OCI-LY7 (cell line): ENCODE measurements around the gene TMEM218. TPM values are rescaled to one million over a fixed set of nuclear protein-coding genes. Genes with fewer than 3 reads are reported as not detected.

Experiments
- BruUV-seq: library from RNA; stranded (reverse); fragments of 400-500 nt; replicated peaks from 2 replicates; lab custom pipeline; 2021; lab: Mats Ljungman, UMichigan
- CTCF ChIA-PET: fragments of 300-600 bp; sonication (Branson Sonifier 250); formaldehyde crosslinking; loops from one replicate; lab custom pipeline; 2022; ENCODE audit warnings: antibody characterized with exemption; ENCODE audit not compliant: unreplicated experiment; lab: Charles Lee
- POLR2A ChIA-PET: fragments of 300-600 bp; sonication (Branson Sonifier 250); formaldehyde crosslinking; loops from one replicate; lab custom pipeline; 2022; ENCODE audit warnings: antibody characterized with exemption; lab: Charles Lee
- DNase-seq: peaks from one replicate; pipeline ENCODE4 v3.0.0-alpha.2; 2015; ENCODE audit warnings: low spot score
- H2AFZ ChIP-seq: fragments of 200-600 bp; sonication (generic), shearing (Covaris generic); 2 replicates; pipeline ENCODE4 v1.6.1; 2014; ENCODE audit warnings: mild to moderate bottlenecking, antibody characterized with exemption, low read length, moderate library complexity
- H3K27ac ChIP-seq: fragments of 200-600 bp; sonication (generic); 2 replicates; pipeline ENCODE4 v1.5.1; 2014; ENCODE audit warnings: mixed run types, low read depth, mild to moderate bottlenecking, moderate library complexity, low read length, inconsistent platforms; ENCODE audit not compliant: poor library complexity, severe bottlenecking
- H3K36me3 ChIP-seq: fragments of 200-600 bp; sonication (generic); 2 replicates; pipeline ENCODE4 v1.6.1; 2014; ENCODE audit warnings: mild to moderate bottlenecking, antibody characterized with exemption, low read length, moderate library complexity, mixed read lengths; ENCODE audit not compliant: insufficient read depth
- H3K4me1 ChIP-seq: fragments of 200-600 bp; sonication (generic); 2 replicates; pipeline ENCODE4 v1.5.1; 2014; ENCODE audit warnings: mild to moderate bottlenecking, low read length; ENCODE audit not compliant: insufficient read depth, poor library complexity, severe bottlenecking
- H3K4me2 ChIP-seq: fragments of 200-600 bp; sonication (generic); 2 replicates; pipeline ENCODE4 v1.6.1; 2014; ENCODE audit warnings: mild to moderate bottlenecking, low read length
- H3K4me3 ChIP-seq: fragments of 200-600 bp; sonication (generic); 2 replicates; pipeline ENCODE4 v1.5.1; 2014; ENCODE audit warnings: mild to moderate bottlenecking, low read depth, low read length; ENCODE audit not compliant: poor library complexity, severe bottlenecking
- H3K79me2 ChIP-seq: fragments of 200-600 bp; sonication (generic); 2 replicates; pipeline ENCODE4 v1.6.1; 2016; ENCODE audit warnings: low read depth, mild to moderate bottlenecking, low read length, moderate library complexity, mixed read lengths; ENCODE audit not compliant: insufficient read depth
- H3K9me2 ChIP-seq: fragments of 200-600 bp; sonication (generic); 2 replicates; pipeline ENCODE4 v1.6.1; 2016; ENCODE audit warnings: mild to moderate bottlenecking, low read length, mixed read lengths; ENCODE audit not compliant: insufficient read depth
- H3K9me3 ChIP-seq: fragments of 200-600 bp; sonication (generic); 2 replicates; pipeline ENCODE4 v1.6.1; 2014; ENCODE audit warnings: mild to moderate bottlenecking, mixed run types, low read length, mixed read lengths
- H4K20me1 ChIP-seq: fragments of 200-600 bp; sonication (generic); 2 replicates; pipeline ENCODE4 v1.6.1; 2014; ENCODE audit warnings: mild to moderate bottlenecking, antibody characterized with exemption, low read length, moderate library complexity, mixed read lengths; ENCODE audit not compliant: insufficient read depth
- EZH2phosphoT487 ChIP-seq: fragments of 200-600 bp; sonication (generic); IDR thresholded peaks from 2 replicates; pipeline ENCODE4 v1.6.1; 2018; ENCODE audit warnings: low read depth, borderline replicate concordance, mild to moderate bottlenecking, mixed run types, antibody characterized with exemption, low read length, moderate library complexity, mixed read lengths
- intact Hi-C: fragments of 100-400 bp; cut with micrococcal nuclease; formaldehyde crosslinking; loops from one replicate; pipeline ENCODE4 v1.10.0; 2022; ENCODE audit not compliant: unreplicated experiment
- total RNA-seq, 2 experiments: library from RNA; depleted of rRNA in 1 of 2; stranded (reverse); fragments of >200 nt in 1 of 2; shearing (Covaris generic) in 1 of 2; gene quantifications; 2 replicates each; pipeline ENCODE4 v1.2.3, GENCODE V29; 2014 to 2022
- TF ChIP-seq, protein P1 (sequence below): fragments of 200-600 bp; sonication (generic); conservative IDR thresholded peaks from 2 replicates; pipeline ENCODE4 v1.5.1; 2014; ENCODE audit warnings: mild to moderate bottlenecking, antibody characterized with exemption, low read length, moderate library complexity, mixed read lengths

TMEM218 gene
- total RNA-seq, 2 experiments from 2014 or later: 24.4 to 28.1 TPM

DNA sequence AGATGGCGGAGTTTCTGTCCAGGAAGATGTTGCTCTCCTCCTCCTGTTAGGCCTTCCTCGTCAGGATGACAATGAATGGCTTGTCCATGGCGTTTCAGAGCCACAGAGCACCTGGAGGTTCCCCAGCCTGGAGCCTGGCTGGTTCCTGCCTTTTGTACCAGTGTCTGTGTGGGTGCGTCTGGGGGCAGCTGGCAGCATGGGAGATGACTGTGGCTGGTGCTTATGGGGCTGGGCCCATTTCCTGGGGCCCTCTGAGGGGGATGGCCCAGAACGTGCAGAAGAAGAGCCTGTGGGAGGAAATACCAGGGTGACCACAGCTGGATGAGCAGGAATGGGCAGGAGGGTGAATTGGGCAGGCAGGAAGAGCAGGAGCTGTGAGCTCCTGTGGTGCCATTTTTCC is 41.6 kb downstream of the TMEM218 start:
- CTCF ChIA-PET: interaction anchor here (1.0 kb wide), 1 partner anchor 42 kb away, joined by 3 read pairs; the partner anchor contains the start of gene TMEM218
- Histone ChIP-seq H4K20me1 (no peaks in the 10 kb centered on the region), H3K9me3 (no peaks in the 10 kb centered on the region), H3K4me1 (peaks cover 45% of the 10 kb centered on the region), H3K9me2 (no peaks in the 10 kb centered on the region), H2AFZ (peak overlapping the region; percentile 27; the same call in 1 of the 2 replicates), H3K27ac (no peak overlapping the region), H3K79me2 (no peaks in the 10 kb centered on the region), H3K4me3 (no peak overlapping the region), H3K36me3 (no peaks in the 10 kb centered on the region), H3K4me2 (no peak overlapping the region)
- no peak for TF ChIP-seq EZH2phosphoT487
- TF ChIP-seq, protein P1, sequence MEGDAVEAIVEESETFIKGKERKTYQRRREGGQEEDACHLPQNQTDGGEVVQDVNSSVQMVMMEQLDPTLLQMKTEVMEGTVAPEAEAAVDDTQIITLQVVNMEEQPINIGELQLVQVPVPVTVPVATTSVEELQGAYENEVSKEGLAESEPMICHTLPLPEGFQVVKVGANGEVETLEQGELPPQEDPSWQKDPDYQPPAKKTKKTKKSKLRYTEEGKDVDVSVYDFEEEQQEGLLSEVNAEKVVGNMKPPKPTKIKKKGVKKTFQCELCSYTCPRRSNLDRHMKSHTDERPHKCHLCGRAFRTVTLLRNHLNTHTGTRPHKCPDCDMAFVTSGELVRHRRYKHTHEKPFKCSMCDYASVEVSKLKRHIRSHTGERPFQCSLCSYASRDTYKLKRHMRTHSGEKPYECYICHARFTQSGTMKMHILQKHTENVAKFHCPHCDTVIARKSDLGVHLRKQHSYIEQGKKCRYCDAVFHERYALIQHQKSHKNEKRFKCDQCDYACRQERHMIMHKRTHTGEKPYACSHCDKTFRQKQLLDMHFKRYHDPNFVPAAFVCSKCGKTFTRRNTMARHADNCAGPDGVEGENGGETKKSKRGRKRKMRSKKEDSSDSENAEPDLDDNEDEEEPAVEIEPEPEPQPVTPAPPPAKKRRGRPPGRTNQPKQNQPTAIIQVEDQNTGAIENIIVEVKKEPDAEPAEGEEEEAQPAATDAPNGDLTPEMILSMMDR: no peak
- DNase-seq: no peak
- BruUV-seq: no TSS peak
- intact Hi-C loops: loop anchor here (5.0 kb wide), 1 partner anchor 43 kb away; the partner anchor contains the start of gene TMEM218
- POLR2A ChIA-PET: interaction anchor here (0.5 to 3.8 kb wide), 5 partner anchors 42 to 411 kb away, joined by 3 to 15 read pairs (median 4); partner anchors contain the start of gene TMEM218

DNA sequence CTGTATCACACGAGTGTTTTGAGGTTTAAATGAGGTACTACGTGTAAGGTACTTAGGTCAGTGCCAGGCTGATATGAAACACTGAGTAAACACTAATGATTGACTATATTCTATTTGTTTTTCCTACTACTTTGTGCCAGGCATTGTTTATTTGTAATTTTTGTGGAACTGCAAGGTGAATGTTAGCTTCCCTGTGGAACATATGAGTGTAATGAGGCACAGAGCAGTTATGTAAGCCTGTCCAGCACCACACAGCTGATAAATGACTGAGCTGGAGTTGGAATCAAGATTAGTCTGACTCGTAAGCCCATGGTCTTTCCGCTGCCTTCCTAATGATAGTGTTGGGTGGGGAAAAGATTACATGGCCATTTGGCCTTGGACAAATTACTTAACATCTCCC is 42.4 kb downstream of the TMEM218 start:
- no peaks in the 10 kb centered on the region for H3K9me2 ChIP-seq
- no peak for DNase-seq
- H3K27ac ChIP-seq: no peak overlapping the region
- H3K36me3 ChIP-seq: no peaks in the 10 kb centered on the region
- no peak overlapping the region for H3K4me2 ChIP-seq
- H3K79me2 ChIP-seq: no peaks in the 10 kb centered on the region
- intact Hi-C loops: no loop called here
- H4K20me1 ChIP-seq: no peaks in the 10 kb centered on the region
- no peaks in the 10 kb centered on the region for H3K9me3 ChIP-seq
- ChIA-PET CTCF (no interaction called here), POLR2A (interaction anchor here (3.8 kb wide), 1 partner anchor 42 kb away, joined by 15 read pairs; the partner anchor contains the start of gene TMEM218)
- no TSS peak for BruUV-seq
- H3K4me1 ChIP-seq: peaks cover 42% of the 10 kb centered on the region
- TF ChIP-seq, protein P1: no peak
- H3K4me3 ChIP-seq: no peak overlapping the region
- H2AFZ ChIP-seq: no peak overlapping the region

DNA sequence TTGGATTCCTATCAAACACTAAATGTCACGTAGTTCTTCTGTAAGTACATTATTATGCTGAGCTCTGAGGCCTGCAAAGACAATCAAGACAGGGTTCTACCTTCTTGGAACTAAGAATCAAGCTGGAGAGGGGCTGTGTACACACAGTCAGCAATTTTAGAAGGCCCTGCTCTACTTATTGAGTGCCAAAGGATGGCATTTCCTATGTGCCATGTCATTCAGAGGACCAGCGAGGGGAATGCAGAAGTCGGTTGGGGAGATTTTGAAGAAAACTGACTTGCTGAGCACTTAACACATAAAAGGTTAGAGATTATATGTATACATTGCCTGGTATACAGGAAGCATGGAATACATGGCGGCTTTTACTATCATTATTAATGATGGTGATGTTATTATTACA is 43.1 kb downstream of the TMEM218 start:
- intact Hi-C loops: no loop called here
- peaks cover 36% of the 10 kb centered on the region for H3K4me1 ChIP-seq

More for the DNA sequence above, 43.1 kb downstream of the TMEM218 start:
- H3K9me2 ChIP-seq: no peaks in the 10 kb centered on the region
- H2AFZ ChIP-seq: no peak overlapping the region
- no peaks in the 10 kb centered on the region for H3K36me3 ChIP-seq
- H4K20me1 ChIP-seq: no peaks in the 10 kb centered on the region
- no peak overlapping the region for H3K4me3 ChIP-seq
- no peak overlapping the region for H3K27ac ChIP-seq
- CTCF ChIA-PET: no interaction called here
- H3K9me3 ChIP-seq: no peaks in the 10 kb centered on the region
- DNase-seq: no peak
- TF ChIP-seq EZH2phosphoT487: no peak
- TF ChIP-seq, protein P1: no peak
- POLR2A ChIA-PET: interaction anchor here (3.8 kb wide), 1 partner anchor 43 kb away, joined by 15 read pairs; the partner anchor contains the start of gene TMEM218
- H3K4me2 ChIP-seq: no peak overlapping the region
- BruUV-seq: no TSS peak
- H3K79me2 ChIP-seq: no peaks in the 10 kb centered on the region
